Measurements from ENCODE around the gene YBEY.
"Not testable (repeated sequence)": the region's sequence is repeated elsewhere in the genome, so short reads cannot be mapped to it uniquely, and the experiment has no call there.

YBEY gene

GRCh38 chr21:46304437-46304836 is 18.3 kb downstream of the YBEY start:
- DNase-seq (ENCODE audit: low read depth in 2 of 2), result no peak

DNA sequence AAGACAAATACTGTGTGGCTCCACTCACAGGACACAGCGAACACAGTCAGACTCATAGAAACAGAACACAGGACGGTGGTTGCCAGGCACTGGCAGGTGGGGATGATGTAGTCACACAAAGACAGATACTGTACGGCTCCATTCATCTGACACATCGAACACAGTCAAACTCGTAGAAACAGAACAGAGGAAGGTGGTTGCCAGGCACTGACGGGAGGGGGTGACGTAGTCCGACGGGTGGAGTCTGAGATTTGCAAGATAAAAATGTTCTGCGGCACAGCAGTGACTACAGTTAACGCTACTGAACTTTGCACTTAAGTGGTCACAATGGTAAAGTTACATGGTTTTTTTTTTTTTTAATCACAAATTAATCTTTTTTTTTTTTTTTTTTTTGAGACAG is 18.8 kb downstream of the YBEY start:
- DNase-seq (ENCODE audit: low read depth in 2 of 2), result no peak

GRCh38 chr21:46307625-46308024 is 21.5 kb downstream of the YBEY start:
- DNase-seq (ENCODE audit: low read depth in 2 of 2), result no peak

DNA sequence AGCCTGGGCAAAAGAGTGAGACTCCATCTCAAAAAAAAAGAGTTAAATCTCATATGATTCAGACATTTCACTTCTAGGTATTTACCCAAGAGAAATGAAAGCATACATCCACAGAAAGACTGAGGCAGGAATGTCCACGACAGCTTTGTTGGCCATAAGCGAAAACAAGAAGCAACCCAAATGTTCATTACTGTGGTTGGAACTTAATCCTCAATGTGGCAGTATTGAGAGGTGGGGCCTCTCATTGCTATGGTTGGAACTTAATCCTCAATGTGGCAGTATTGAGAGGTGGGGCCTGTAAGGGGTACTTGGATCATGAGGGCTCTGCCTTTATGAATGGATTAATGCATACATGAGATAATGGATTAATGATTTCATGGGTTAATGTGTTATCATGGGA is 22.3 kb downstream of the YBEY start:
- no peak for DNase-seq (ENCODE audit: low read depth in 2 of 2)

DNA sequence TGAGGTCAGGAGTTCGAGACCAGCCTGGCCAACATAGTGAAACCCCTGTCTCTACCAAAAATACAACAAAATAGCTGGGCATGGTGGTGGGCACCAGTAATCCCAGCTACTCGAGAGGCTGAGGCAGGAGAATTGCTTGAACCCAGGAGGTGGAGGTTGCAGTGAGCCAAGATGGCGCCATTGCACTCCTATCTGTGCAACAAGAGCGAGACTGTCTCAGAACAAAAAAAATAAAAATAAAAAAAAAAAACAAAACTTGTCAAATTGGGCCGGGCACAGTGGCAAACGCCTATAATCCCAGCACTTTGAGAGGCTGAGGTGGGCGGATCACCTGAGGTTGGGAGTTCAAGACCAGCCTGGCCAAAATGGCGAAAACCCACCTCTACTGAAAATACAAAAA is 24.1 kb downstream of the YBEY start:
- DNase-seq (ENCODE audit: low read depth in 2 of 2), result not testable (repeated sequence)

DNA sequence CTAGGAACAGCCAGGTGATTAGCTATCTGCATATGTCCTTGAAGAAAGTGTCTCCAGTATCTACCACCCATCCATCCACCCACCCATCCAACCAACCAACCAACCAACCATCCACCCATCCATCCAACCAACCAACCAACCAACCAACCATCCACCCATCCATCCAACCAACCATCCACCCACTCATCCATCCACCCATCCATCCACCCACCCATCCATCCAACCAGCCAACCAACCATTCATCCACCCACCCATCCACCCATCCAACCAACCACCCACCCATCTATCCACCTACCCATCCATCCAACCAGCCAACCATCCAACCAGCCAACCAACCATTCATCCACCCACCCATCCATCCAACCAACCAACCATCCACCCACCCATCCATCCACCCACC is 25.4 kb downstream of the YBEY start:
- DNase-seq (ENCODE audit: low read depth in 2 of 2), result no peak

- no peak for DNase-seq (ENCODE audit: low read depth in 2 of 2)
These were observed 26.8 kb downstream of the YBEY start for GRCh38 chr21:46312949-46313348.

- DNase-seq (ENCODE audit: low read depth in 2 of 2), result no peak
These were observed 28.4 kb downstream of the YBEY start for GRCh38 chr21:46314441-46315020.

DNA sequence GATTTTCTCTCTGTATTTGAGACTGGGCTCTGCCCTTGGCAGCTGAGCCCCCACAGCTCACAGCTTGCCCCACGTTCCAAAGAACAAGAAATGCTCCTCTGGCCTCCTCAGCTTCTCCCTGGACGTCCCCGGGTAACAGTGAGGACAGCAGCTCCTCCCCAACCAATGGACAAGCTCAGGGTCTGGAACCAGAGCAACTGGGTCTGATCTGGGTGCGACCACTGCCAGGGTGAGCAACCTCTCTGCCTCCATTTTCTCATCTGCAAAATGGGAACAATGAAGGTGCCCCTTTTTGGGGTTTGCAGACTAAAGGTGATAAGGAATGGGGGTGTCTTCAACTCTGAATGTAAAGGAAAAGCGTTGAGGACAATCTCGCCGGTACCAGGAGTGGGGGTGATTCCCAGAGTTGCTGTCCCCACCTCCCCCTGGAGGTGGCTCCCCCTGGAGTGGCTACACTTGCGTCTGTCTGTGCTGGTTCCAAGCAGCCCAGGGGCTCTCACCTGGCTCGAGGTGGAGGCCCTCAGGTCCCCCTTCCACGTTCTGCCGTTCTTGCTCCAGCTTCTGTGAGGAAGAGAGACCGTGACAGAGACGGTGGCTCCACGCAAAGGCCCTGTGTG is 30.7 kb downstream of the YBEY start:
- DNase-seq (ENCODE audit: low read depth in 2 of 2), result no peak

DNA sequence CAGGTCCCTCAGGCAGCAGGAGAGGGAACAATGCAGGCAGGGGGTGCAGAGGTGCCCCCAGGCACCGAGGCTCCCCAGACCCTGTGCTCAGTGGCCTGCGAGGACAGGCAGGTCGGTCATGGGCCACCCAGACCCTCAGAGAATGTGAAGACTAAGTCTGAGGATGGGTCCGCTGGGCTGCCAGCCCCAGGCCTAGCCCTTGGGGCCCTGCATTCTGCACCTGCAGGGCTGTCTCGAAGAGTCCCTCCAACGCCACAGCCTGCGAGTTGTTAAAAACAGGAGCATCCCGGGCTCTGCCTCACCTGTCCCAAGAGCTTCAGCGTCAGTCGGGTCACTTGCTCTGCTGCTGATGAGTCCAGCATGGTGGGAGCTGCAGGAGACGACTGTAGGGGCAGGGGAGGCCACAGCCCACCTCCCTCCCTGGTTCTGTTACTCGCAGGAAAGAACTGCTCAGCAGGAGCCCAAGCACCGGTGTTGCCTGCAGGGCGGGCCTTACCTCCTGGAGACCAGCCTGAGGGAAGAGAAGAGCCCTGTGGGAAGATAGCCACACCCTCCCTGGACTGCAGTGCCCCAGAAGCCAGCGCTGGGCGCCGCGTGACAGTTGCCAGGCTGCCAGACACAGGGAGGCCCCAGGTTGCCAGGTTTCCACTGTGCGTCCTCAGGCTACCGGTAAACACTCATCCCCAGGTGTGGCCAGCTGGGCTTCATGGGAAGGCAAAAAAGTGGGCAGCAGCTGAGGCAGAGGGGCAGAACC is 31.7 kb downstream of the YBEY start:
- DNase-seq (ENCODE audit: low read depth in 2 of 2), result no peak

- no peak for DNase-seq (ENCODE audit: low read depth in 2 of 2)
These were observed 32.3 kb downstream of the YBEY start for GRCh38 chr21:46318464-46318845.

DNA sequence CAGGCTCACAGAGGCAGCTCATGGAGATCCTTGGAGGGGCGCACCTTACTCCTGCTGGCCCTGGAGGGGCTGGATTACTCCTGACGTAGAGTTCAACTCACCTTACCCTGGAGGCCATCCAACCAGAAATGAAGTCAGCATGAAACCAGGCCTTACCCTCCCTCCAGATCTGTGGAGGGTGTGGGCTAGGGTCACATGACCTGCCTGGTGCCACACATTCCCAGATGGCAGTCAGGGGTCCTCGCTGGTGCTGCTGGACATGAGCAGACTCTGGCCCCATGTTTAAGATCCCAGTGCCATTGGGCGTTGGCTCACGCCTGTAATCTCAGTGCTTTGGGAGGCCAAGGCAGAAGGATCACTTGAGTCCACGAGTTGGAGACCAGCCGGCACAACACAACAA is 33.0 kb downstream of the YBEY start:
- no peak for DNase-seq (ENCODE audit: low read depth in 2 of 2)

GRCh38 chr21:46320331-46320801 is 34.2 kb downstream of the YBEY start:
- no peak for DNase-seq (ENCODE audit: low read depth in 2 of 2)

- DNase-seq (ENCODE audit: low read depth in 2 of 2), result no peak
These were observed 36.4 kb downstream of the YBEY start for GRCh38 chr21:46322351-46323226.

- no peak for DNase-seq (ENCODE audit: low read depth in 2 of 2)
These were observed 37.1 kb downstream of the YBEY start for GRCh38 chr21:46323227-46323709.

DNA sequence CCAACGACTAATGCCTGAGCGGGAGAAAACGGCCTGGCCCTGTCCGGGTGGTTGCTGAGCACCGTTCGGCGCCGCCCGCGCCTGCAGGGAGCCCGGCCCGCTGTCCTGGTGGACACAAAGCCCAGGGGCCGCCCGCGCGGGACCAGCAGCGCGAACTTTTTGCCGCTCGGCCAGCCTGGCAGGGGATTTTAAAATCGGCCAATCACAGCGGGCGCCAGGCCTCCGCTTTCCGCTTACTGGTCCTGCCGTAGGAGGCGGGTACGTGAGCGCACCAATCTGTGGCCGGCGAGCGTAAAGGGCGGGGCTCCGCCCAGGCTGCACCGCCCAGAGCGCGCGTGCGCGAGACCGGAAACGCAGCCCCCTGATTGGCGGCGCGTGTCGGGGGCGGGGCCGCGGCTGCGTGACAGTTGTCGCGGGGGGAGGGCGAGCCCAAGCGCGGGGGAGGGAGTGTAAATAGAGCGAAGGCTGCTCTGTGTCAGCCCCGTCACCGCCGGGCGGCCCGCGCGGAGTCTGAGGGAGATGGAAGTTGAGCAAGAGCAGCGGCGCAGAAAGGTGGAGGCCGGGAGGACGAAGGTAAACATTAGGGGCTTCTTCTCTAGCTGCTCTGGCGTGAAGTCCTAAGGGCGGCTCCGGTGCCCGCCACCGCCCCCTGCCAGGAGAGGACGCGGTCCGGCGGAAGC is 37.7 kb downstream of the YBEY start, which contains the start of the genes C21orf58 and PCNT:
Gene C21orf58 (minus strand): TSS at position 161 of the 680 bp plus-strand sequence. CDS start 1,132 bp downstream, outside the sequence.
Gene PCNT (plus strand): TSS at position 447 of the 680 bp plus-strand sequence. CDS start 73 bp downstream, at position 520.
- DNase-seq (ENCODE audit: low read depth in 2 of 2), result peak; percentile 94 to 97

DNA sequence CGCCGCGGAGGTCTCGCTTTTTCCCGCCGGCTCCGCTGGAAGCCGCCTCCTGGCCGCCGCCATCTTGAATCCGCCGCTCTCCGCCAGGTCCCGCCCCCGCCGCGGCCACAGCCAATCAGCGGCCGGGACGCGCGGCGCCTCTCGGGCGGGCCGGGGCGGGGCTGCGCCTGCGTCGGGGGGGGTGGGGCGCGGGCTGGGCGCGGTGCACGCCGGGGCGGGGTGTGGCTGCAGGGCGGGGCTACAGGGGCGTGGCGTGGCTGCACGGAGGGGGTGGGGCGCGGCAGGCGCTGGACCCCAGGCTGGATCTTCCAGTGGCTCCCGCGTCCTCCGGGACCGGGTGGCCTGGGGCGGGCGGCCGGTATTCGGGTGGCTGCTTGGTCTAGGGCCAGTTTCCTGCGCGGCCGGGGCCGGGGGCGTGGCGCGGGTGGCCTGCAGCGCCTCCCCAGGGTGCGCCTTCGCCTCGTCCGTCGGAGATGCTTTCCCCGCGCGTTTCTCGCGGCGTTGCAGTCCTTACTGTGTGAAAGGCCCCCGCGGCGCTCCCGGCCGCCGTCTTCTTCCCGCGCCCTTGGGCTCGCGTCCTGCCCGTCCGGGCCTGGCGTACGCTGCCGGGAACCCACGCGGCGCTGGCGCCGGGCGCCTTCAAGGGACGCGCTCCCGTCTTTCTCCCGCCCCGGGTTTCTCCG is 38.4 kb downstream of the YBEY start:
- DNase-seq (ENCODE audit: low read depth in 2 of 2), result peak; percentile 76 to 78

- DNase-seq (ENCODE audit: low read depth in 2 of 2), result no peak
These were observed 39.2 kb downstream of the YBEY start for GRCh38 chr21:46325073-46325912.

DNA sequence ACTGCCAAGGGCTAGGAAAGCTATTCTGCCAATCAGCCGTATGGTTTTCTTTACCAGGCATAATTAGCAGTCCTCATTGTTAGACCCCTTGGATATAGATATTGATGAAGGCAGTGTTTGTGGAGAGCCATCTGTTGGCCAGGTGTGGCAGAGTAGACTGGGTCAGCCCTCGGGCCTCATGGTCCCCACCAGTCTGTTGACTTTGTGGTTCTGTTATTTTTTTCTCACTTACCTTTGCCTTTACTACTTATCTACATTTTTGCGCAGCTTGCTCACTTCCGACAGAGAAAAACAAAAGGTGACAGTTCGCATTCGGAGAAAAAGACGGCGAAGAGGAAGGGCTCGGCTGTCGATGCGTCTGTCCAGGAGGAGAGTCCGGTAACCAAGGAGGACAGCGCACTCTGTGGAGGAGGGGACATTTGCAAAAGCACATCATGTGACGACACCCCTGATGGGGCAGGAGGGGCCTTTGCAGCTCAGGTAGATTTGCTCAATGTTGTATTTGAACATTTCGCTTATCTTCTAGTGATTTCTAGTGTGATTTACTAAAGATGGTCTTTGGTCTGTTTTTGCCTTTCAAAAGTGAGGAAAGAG is 40.1 kb downstream of the YBEY start:
- DNase-seq (ENCODE audit: low read depth in 2 of 2), result no peak

All from stimulated activated CD8-positive, alpha-beta memory T cell treated with anti-CD3 and anti-CD28 coated beads, Interleukin-7, amount 100 ng/mL, for 1 hour (primary cell).